GM11168 (cell line): ENCODE results near the gene HCFC1.

ENCODE experiments used
- in situ Hi-C: fragments of 300-500 bp; cut with MboI; formaldehyde crosslinking; loops from one replicate; pipeline ENCODE4 v1.12.0; 2022; ENCODE audit warnings: low sequenced_read_pairs; ENCODE audit not compliant: unreplicated experiment

The HCFC1 gene

DNA sequence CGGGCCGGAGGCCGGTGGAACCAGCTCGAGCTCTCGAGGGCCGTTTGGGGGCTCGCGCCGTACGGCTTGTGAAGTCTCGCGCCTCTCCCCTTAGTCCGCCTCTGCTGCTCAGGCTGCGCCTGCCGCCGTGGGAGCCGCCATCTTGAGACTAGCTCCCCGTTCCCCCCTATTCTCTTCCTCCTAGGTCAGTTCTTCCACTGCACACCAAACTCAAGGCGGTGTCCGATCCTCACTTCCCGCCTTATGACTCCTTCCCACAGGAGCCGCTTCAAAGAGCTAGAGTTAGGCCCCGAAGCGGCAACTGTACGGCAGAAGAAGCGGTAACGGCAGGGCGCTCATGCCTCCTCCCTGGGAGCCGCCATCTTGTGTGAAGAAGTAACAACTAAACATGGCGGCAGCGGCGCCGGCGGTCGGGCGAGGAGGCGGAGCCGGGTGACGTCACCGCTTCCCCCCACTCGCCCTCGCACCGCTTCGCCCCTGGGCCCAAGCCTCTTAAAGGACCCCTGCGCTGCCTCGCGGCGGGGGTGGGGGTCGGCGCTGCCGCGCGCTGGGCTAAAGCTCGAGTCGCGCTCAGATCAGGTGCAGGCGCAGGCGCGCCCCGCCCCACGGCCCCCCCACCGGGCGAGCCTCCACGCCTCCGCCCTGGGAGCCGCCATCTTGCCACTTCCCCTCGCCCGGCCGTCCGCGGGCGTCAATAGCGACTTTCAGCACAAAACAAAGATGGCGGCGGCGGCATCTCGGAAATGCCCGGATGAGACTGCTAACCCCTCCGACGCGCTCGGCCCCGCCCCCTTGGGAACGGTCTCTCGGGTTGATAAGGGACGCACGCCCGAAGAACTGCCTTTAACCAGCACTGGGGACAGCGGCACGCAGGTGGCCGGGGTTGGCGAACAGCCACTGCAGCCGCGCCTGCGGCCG is at the start of gene HCFC1:
HCFC1 (minus strand) TSS at position 369 of the 918 bp plus-strand sequence. CDS start 978 bp downstream, outside the sequence.
- in situ Hi-C loops = no loop called here

DNA sequence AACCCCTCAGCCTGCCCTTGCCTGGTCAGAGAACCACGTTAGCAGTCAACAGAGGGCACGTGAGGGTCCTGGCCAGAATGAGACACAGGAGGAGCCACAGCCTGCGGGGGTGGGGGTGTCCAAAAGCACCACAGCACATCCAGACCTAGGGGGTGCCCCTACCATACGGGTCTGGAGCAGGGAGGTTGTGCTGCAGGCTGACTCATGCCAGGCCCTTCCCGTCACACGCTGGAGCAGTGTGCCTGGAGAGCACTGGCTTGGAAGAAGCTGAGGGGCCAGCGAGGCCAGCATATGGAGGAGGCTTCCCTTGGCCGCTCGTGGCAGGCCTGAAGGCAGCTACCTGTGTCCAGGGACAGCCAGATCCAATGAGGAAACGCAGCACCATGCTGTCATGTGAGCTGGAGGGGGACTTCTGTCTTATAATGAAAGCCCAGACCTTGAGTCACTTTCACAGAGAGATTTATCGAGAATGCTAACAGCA is 49.6 kb upstream of the HCFC1 start:
- in situ Hi-C loops = no loop called here

DNA sequence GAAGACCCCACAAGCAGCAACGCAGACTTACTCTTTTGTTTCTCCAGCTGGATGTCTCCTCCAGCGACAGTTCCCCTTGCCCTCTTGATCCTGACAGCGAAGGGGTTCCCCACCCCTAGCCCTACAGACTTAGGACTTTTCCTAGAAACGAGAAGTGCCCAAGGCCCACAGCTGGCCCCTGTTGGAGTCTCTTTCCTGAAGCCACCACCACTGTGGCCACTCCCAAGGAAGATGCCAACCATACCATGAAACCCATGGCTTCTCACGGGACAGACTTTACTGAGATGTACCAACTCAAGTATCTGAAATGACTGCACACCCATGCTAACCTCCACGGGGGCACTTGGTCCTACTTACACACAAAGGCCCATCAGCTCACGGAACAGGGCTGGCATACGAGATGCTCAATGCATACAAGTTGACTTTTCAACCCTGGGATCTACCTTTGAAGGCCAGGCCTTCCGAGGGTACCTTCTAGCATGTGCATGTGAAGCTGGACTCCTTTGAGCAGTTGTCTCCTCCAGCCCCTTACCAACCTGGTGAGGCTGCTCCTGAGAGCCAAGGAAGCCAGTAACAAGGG is 49.0 kb upstream of the HCFC1 start:
- in situ Hi-C loops = no loop called here

DNA sequence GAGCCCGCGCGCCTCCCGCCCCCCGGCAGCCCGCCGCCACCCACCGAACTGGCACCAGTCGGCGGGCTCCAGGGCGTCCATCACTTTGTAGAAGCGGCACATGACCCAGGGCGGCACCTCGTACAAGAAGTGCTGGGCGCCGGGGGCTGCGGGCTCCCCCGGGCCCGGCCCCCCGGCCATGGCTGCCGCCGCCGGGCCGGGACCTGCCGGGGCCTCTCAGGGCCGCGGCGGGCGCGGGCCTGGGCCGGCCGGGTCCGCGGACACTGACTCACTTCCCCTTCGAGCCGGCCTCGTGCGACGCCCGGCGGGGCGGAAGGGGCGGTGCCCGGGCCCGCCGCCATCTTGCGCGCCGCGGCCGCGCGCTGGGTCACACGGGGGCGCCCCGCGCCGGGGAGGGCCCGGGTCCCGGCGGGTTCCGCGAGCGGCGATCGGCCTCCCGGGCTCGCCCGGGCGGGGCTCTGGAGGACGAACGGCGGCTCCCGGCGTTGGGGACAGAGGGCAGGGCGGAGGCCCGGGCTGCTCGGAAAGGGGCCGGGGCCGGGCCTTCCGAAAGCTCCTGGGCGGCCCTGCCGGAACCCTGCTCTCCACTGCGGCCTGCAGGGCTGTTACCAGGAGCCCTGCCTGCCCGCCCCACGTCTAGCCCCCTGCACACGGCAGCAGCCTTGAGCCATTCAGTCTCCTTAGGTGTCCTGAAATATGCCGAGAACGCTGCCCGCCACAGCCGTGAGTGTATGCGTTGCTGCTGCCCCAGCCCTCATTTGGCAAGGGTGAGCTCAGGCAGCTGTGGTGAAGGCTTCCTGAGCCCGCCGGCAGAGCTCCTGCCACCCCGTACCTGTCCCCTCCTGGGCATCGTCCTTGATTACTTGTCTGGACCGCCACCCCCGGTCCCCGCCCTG is 48.3 kb upstream of the HCFC1 start, which contains the start of gene IRAK1:
IRAK1 (minus strand) TSS at position 270 of the 896 bp plus-strand sequence; CDS start at position 180, 90 bp downstream.
- in situ Hi-C loops = no loop called here

DNA sequence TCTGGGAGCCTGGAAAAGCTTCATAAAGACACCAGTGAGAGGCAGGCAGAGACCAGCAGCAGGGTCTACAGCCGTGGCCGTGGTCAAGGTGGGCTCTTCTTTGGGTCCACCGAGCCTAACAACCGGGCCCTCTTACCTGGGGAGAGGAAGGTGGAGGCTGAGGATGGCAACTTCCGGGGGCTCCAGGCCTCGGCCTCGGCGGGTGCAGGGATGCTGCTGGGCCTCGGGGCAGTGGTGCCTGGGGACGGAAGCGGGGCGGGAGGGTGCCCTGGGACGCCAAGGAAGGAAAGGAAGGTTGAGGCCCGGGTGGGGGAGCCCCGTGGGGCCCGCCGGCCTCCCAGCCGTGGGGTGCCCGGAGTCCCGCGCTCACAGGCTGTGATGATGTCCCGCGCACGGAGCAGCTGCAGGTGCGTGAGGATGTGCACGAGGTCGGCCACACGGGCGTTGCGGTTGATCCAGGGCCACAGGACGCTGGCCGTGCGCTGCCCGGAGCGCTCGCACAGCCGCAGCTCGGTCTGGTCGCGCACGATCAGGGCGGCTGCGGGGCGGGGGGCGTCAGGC is 47.5 kb upstream of the HCFC1 start:
- in situ Hi-C loops = no loop called here

DNA sequence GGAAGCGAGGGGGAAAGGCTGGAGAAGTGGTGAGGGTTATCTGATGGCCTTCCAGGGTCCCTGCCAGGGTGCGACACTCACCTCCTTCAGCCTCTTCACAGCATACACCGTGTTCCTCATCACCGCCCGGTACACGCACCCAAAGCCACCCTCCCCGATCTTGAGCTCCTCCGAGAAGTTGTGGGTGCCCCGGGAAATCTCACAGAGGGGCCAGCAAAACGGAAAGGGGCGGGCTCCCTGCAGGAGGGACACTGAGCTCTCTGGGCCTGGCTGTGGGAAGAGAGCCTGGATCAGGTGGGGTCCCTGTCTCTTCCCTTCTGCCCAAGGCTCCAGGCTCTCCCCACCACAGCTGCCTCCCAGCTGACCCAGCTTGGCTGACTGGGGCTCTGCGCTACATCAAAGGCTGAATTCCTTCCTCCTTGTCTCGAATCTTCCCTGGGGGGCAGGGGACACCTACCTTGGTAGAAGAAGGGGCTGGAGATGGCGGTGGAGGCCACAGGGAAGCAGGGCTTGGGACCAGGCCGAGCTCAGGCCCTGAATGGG is 47.0 kb upstream of the HCFC1 start:
- in situ Hi-C loops = no loop called here

DNA sequence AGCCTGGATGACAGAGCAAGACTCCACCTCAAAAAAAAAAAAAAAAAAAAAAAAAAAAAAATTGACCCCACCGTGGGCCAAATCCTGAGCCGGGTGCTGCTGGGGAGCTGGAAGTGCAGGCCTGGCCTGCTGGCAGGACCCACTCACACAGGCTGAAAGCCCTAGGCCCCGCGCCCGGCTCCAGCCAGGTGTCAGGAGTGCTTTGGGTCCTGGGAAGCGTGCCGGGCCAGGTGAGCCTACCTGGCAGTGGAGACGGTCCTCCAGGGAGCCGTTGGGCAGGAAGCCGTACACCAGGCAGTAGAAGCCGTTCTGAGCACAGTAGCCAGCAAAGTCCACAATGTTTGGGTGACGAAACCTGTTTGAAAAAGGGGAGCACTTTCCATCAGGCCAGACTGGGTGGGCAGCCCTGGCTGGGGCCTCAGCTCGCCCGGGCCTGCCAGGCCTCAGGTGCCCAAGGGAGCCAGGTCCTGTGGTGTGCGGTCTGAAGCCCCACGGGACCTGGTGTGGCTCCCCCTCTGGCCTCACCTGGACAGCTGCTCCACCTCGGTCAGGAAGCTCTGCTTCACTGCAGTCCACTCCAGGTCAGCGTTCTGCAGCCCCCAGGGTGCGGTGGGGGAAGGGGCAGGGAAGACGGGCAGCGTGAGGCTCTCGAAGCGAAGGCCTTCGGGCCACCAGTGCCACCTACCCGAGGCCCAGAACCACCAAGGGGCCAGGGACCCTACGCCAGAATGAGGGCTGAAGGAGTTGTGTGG is 46.3 kb upstream of the HCFC1 start:
- in situ Hi-C loops = no loop called here

DNA sequence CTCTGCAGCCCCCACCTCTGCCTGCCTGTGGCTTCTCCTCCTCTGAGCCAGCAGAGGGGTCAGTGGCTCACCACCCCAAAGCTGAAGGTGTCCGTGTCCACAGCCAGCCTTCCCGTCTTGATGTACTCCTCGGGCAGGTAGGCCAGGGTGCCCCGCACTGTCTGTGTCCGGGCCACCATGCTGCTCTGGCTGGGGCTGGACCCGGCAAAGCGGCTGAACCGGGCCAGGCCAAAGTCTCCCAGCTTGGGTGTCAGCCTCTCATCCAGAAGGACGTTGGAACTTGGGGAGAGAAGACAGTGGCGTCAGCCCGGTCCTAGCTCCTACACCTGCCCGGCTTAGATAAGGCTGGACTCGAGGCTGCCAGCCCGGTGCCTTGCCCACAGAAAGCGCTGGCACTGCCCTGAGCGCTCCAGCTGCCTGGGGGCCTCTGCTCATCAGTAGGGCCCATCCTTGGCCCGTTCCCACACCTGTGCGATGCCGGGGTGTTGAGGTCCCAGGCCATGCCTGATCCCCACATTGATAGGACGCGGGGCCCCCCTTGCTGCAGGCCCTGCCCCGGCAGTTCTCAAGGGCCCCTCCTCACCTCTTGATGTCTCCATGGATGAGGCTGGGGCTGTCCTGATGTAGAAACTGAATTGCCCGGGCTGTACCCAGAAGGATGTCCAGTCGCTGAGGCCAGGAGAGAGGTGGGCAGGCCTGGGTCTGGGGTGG is 44.9 kb upstream of the HCFC1 start:
- in situ Hi-C loops = no loop called here

DNA sequence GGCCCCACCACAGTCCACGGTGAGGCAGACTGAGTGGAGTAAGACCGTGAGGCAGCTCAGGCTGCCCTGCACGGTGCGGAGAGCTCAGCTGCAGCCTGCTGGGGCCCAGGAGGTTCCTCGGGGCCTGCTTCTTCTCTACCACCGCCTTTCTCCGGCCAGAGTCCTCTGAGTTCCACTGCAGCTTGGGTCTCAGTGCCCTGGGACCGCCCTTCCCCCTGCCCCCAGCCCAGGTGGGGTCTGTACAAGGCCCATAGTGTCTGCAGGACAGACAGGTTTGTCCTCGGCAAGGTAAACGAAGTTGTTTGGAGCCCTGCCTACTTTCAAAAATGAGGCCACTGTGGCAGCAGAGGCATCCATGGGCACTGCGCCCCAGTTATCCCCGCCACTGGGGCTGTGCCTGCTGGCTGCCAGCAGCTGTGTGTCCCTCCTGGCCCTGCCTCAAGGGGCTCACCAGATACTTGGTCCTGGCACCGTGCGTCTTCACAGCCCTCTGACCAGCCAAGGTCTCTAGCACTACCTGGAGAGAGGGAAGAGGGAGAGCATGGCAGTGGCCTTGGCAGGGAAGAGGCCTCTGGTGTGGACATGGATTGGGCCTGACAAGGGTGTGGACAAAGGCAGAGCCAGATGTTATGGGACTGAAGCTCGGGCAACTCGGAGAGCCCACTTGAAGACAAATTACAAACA is 44.1 kb upstream of the HCFC1 start:
- in situ Hi-C loops = no loop called here

DNA sequence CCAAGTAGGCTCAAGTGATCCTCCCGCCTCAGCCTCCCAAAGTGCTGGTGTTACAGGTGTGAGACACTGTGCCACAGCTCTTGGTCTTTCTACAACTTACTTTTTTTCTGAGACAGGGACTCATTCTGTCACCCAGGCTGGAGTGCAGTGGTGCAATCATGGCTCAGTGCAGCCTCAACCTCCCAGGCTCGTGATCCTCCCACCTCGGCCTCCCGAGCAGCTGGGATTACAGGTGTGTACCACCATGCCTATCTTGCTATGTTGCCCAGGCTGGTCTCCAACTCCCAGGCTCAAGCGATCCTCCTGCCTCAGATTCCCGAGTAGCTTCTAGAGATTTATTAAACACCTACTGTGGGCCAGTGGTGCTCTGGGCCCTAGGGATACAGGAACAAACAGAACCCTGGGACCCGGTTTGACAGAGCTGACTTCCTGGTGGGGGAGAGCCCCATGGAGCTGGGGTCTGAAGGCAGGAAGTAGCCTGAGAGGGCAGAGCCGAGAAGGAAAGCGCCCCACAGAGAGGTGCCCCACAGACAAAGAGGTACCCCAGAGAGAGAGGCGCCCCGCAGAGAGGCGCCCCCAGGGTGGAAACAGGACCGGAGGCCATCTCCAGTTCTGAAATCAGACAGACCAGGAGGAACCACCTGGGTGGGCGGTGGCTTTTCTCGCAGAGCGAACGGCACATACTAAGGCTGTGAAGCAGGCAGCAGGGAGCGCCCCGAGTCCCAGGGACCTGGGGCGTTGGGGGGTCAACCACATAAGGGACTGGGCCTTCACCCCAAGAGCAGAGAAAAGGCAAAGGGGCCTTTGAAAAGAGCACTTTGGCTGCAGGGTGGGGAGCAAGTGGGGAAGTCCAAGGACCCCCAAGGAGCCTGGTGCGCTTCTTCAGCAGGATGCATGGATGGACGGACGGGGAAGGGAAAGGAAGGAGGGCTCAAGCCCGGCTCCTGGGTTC is 43.1 kb upstream of the HCFC1 start:
- in situ Hi-C loops = no loop called here

DNA sequence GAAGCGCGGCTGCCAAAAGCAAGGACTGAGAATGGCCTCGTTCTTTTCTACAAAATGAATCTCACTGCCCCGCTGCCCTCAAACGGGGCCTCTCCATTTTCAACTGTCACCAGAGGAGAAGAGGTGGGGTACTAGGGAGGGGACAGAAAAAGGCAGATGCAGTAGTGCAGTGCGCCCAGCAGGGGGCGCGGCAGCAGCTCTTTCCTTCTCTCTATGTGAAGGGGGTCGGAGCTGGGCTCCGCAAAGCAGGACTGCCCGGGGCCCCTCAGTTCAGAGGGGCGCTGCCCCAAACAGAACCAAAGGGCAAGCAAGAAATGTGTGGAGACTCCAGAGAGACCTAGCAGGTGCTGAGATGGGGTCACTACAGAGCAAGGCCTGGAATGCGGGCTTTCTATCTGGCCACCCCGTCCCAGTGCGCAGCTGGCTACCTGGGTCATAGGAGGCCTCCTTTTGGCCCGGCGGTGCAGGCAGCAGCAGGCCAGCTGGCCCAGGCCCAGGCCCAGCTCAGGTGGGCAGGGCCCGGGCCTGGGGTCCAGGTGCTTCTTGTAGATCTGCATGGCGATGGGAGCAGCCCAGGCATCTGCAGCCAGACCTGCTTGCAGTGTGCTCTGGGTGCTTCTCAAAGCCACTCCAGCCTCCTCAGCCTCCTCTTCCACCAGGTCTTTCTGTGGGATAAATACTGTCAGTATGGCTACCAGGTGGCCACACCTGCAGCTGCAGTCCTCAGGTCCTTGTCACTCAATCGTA is 42.2 kb upstream of the HCFC1 start:
- in situ Hi-C loops = no loop called here

DNA sequence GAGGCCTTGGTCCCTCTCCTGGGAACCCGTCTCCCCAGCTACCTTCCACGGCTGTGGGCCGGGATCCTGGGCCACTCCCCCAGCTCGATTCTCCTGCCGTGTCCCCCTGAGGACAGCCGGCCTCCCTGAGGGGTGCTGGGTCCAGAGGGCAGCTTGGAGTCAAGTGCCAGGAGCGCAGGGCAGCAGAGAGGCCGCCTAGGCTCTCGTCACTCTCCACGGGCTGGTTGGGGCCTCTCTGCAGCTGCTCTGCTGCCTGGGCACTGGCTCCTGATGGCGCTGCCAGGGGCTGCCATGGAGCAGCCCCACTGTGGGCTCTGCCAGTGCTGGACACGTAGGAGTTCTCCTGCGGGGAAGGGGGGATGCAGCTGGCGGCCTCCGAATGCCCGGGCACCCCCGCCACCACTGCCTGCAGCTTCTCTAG is 41.4 kb upstream of the HCFC1 start:
- in situ Hi-C loops = no loop called here

DNA sequence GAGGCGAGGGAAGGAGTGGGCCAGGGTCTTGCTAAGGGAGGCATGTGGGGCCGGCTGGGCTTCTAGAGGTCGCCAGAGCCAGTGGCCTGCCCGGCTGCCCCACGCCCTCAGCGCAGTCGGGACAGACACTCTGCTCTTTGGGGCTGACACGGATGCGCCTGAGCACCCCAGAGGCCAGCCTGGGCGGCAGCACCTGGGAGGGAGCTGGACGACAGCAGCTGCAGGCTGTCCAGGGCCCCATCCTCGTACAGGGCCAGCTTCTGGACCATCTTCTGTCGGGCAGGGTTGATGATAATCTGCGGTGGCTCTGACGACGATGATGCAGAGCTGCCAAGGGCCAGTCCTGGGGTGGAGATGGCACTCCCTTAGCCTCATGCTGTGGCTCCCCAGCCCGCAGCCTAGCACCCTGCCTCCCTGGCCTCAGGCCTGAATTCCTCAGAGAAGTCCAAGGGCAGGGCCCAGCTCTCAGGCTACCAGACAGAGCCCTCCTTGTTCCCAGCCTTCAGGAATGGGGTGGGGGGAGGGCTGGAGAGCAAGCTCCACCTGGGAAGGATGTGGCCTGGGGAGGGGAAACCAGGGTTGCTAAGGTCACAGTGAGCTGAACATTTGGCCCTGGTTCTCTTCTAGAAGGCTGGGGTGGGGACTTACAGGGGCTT is 40.8 kb upstream of the HCFC1 start:
- in situ Hi-C loops = no loop called here

DNA sequence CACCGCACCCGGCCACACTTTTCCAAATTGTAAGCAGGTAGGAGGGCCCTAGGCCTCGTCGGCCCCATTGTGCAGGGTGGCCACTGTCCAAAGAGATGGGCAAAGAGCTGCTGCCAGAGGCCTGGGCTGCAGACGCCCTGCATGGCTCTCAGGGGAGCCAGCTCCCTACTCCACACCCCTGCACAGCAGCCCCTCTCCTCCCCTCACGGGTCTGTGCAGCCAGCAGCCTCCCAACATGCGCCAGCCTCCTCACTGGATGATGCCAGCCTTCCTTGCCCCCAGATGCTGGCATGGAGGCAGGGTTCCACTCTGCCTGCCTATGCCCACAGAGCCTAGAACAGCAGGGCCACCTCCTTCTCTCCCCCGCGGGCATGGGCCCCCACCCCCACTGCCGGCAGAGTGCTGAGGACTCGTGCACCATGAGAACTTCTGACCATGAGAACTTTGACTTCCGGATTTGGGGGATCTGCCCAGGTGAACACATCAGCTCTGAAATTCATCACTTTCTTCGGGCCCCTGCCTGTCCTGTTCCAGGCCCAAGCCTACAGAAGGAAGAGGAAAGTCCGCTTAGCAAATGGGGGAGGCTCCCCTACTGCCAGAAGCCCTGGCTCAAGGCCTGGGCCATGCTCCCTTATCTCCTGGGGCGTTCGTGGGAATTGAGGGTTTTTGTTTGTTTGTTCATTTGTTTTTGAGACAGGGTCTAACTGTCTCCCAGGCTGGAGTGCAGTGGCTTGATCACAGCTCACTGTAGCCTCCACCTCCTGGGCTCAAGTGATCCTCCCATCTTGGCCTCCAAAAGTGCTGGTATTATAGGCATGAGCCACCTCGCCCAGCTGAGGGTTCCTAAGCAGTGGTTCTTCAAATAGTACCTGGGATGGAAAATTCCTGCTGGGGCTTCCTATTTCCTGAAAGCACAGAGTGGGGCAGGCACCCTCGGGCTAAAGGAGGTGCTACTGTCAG is 40.0 kb upstream of the HCFC1 start:
- in situ Hi-C loops = no loop called here
